ENCODE measurements around the gene ZNF407. TPM values are rescaled to one million over a fixed set of nuclear protein-coding genes. Genes with fewer than 3 reads are reported as not detected.
A peak's percentile ranks its signal among the peaks of the same experiment; 100 is the strongest.

Gene ZNF407
- total RNA-seq, 1 donor = 16.6 TPM

GRCh38 chr18:74595431-74595830 is 2.2 kb upstream of the ZNF407 start:
- H3K4me1 ChIP-seq (ENCODE audit: insufficient read depth, low read length) = peaks cover 20% of the 10 kb centered on the region
- no peak for DNase-seq (ENCODE audit: insufficient read length, low spot score, missing footprints)
- H3K9me3 ChIP-seq (ENCODE audit: low read depth, low read length) = no peaks in the 10 kb centered on the region
- peak overlapping the region; percentile 93 for H3K4me2 ChIP-seq (ENCODE audit: insufficient read depth, low read length)
- no peak overlapping the region for H3K27ac ChIP-seq (ENCODE audit: low read depth, low read length)
- H3K4me3 ChIP-seq (ENCODE audit: insufficient read depth, low read length) = no peak overlapping the region
- no peaks in the 10 kb centered on the region for H3K27me3 ChIP-seq (ENCODE audit: insufficient read depth, low read length)
- H2AFZ ChIP-seq (ENCODE audit: low read length) = no peak overlapping the region
- TF ChIP-seq CTCF (IDR thresholded peaks at IDR 0.05; ENCODE audit: extremely low read depth, low read depth, low read length) = no peak
- no peaks in the 10 kb centered on the region for H3K36me3 ChIP-seq (ENCODE audit: insufficient read depth, low read length)
- H3K79me2 ChIP-seq (ENCODE audit: insufficient read depth, low read length) = peaks cover 35% of the 10 kb centered on the region
- no peaks in the 10 kb centered on the region for H4K20me1 ChIP-seq (ENCODE audit: insufficient read depth, low read length)

GRCh38 chr18:74597034-74597661 is 522 bp upstream of the ZNF407 start:
- Histone ChIP-seq H3K27ac (ENCODE audit: low read depth, low read length) (peak overlapping the region; percentile 93), H3K9me3 (ENCODE audit: low read depth, low read length) (no peaks in the 10 kb centered on the region), H2AFZ (ENCODE audit: low read length) (peak overlapping the region; percentile 79), H3K79me2 (ENCODE audit: insufficient read depth, low read length) (peaks cover 52% of the 10 kb centered on the region), H3K4me3 (ENCODE audit: insufficient read depth, low read length) (peak overlapping the region; percentile 79), H3K27me3 (ENCODE audit: insufficient read depth, low read length) (no peaks in the 10 kb centered on the region), H4K20me1 (ENCODE audit: insufficient read depth, low read length) (no peaks in the 10 kb centered on the region), H3K4me2 (ENCODE audit: insufficient read depth, low read length) (peak overlapping the region; percentile 93), H3K36me3 (ENCODE audit: insufficient read depth, low read length) (no peaks in the 10 kb centered on the region), H3K4me1 (ENCODE audit: insufficient read depth, low read length) (peaks cover 20% of the 10 kb centered on the region)
- DNase-seq (ENCODE audit: insufficient read length, low spot score, missing footprints) = peak; percentile 85
- TF ChIP-seq CTCF (IDR thresholded peaks at IDR 0.05; ENCODE audit: extremely low read depth, low read depth, low read length) = no peak

GRCh38 chr18:74598350-74599001 is 806 bp downstream of the ZNF407 start:
- H3K27me3 ChIP-seq (ENCODE audit: insufficient read depth, low read length) = no peaks in the 10 kb centered on the region
- no peak for TF ChIP-seq CTCF (IDR thresholded peaks at IDR 0.05; ENCODE audit: extremely low read depth, low read depth, low read length)
- H3K79me2 ChIP-seq (ENCODE audit: insufficient read depth, low read length) = peaks cover 65% of the 10 kb centered on the region
- H2AFZ ChIP-seq (ENCODE audit: low read length) = peak overlapping the region; percentile 89
- no peaks in the 10 kb centered on the region for H3K9me3 ChIP-seq (ENCODE audit: low read depth, low read length)
- peak overlapping the region; percentile 88 for H3K4me2 ChIP-seq (ENCODE audit: insufficient read depth, low read length)
- H3K4me3 ChIP-seq (ENCODE audit: insufficient read depth, low read length) = peak overlapping the region; percentile 79
- H3K4me1 ChIP-seq (ENCODE audit: insufficient read depth, low read length) = peaks cover 20% of the 10 kb centered on the region
- H3K27ac ChIP-seq (ENCODE audit: low read depth, low read length) = peak overlapping the region; percentile 57
- H4K20me1 ChIP-seq (ENCODE audit: insufficient read depth, low read length) = peaks cover 4% of the 10 kb centered on the region
- no peaks in the 10 kb centered on the region for H3K36me3 ChIP-seq (ENCODE audit: insufficient read depth, low read length)
- no peak for DNase-seq (ENCODE audit: insufficient read length, low spot score, missing footprints)

- Histone ChIP-seq H2AFZ (ENCODE audit: low read length) (no peak overlapping the region), H3K27me3 (ENCODE audit: insufficient read depth, low read length) (no peaks in the 10 kb centered on the region), H3K27ac (ENCODE audit: low read depth, low read length) (no peak overlapping the region), H3K4me2 (ENCODE audit: insufficient read depth, low read length) (no peak overlapping the region), H3K9me3 (ENCODE audit: low read depth, low read length) (no peaks in the 10 kb centered on the region), H3K4me3 (ENCODE audit: insufficient read depth, low read length) (no peak overlapping the region), H4K20me1 (ENCODE audit: insufficient read depth, low read length) (peaks cover 9% of the 10 kb centered on the region), H3K79me2 (ENCODE audit: insufficient read depth, low read length) (peaks cover 78% of the 10 kb centered on the region), H3K36me3 (ENCODE audit: insufficient read depth, low read length) (no peaks in the 10 kb centered on the region), H3K4me1 (ENCODE audit: insufficient read depth, low read length) (peaks cover 3% of the 10 kb centered on the region)
- no peak for TF ChIP-seq CTCF (IDR thresholded peaks at IDR 0.05; ENCODE audit: extremely low read depth, low read depth, low read length)
- no peak for DNase-seq (ENCODE audit: insufficient read length, low spot score, missing footprints)
These were observed 6.7 kb downstream of the ZNF407 start for GRCh38 chr18:74604361-74604760.

All from osteoblast (primary cell).